Suprapubic skin (tissue), 4 donors: ENCODE data around the gene EDAR. TPM values are rescaled to one million over a fixed set of nuclear protein-coding genes. Genes with fewer than 3 reads are reported as not detected.

Source experiments
- DNase-seq, 2 donors: peaks; one replicate each; pipeline ENCODE4 v3.0.0-alpha.2; 2019; ENCODE audit warnings: low spot score in 2 of 2
- H3K27ac ChIP-seq: fragments of 200-600 bp; sonication (generic); one replicate; pipeline ENCODE4 v1.5.1; 2019
- H3K27me3 ChIP-seq: fragments of 200-600 bp; sonication (generic); one replicate; pipeline ENCODE4 v1.5.1; 2019
- H3K36me3 ChIP-seq: fragments of 200-600 bp; sonication (generic); one replicate; pipeline ENCODE4 v1.5.1; 2019
- H3K4me1 ChIP-seq: fragments of 200-600 bp; sonication (generic); one replicate; pipeline ENCODE4 v1.5.1; 2019
- H3K4me3 ChIP-seq: fragments of 200-600 bp; sonication (generic); one replicate; pipeline ENCODE4 v1.5.1; 2019; ENCODE audit warnings: mild to moderate bottlenecking
- H3K9me3 ChIP-seq: fragments of 200-600 bp; sonication (generic); one replicate; pipeline ENCODE4 v1.5.1; 2019
- EP300 ChIP-seq: sonication (generic); formaldehyde crosslinking; IDR thresholded peaks from one replicate; pipeline ENCODE4 v1.6.1; 2017; ENCODE audit warnings: antibody characterized with exemption
- POLR2A ChIP-seq, 2 donors: fragments of 450-650 bp; IDR thresholded peaks; one replicate each; pipeline ENCODE4 v1.6.1; 2017; ENCODE audit warnings: antibody characterized with exemption in 2 of 2, mild to moderate bottlenecking in 2 of 2, moderate library complexity in 2 of 2
- POLR2AphosphoS5 ChIP-seq, 3 donors: sonication (generic); formaldehyde crosslinking; IDR thresholded peaks; one replicate each; pipeline ENCODE4 v1.6.1; 2017; ENCODE audit warnings: antibody characterized with exemption in 3 of 3
- WGBS: methylation state at CpG from one replicate; pipeline ENCODE4 v1.1.5; 2018; 5-methylcytosine and 5-hydroxymethylcytosine counted together
- total RNA-seq, 4 donors: library from RNA; depleted of rRNA; stranded (reverse); fragments of >200 nt; gene quantifications; one replicate each; pipeline ENCODE4 v1.1.0, GENCODE V29; 2016
- TF ChIP-seq, protein P1 (sequence below), 2 donors: fragments of 200-600 bp in 1 of 2; fragments of 450-650 bp in 1 of 2; sonication (generic) in 1 of 2; IDR thresholded peaks; one replicate each; pipeline ENCODE4 v1.5.1; 2016 to 2019; ENCODE audit warnings: antibody characterized with exemption in 2 of 2, mild to moderate bottlenecking in 1 of 2, moderate library complexity in 1 of 2

The EDAR gene
- total RNA-seq, 4 donors from 2014 or later: 1.5 to 4.3 (median 2.2) TPM

DNA sequence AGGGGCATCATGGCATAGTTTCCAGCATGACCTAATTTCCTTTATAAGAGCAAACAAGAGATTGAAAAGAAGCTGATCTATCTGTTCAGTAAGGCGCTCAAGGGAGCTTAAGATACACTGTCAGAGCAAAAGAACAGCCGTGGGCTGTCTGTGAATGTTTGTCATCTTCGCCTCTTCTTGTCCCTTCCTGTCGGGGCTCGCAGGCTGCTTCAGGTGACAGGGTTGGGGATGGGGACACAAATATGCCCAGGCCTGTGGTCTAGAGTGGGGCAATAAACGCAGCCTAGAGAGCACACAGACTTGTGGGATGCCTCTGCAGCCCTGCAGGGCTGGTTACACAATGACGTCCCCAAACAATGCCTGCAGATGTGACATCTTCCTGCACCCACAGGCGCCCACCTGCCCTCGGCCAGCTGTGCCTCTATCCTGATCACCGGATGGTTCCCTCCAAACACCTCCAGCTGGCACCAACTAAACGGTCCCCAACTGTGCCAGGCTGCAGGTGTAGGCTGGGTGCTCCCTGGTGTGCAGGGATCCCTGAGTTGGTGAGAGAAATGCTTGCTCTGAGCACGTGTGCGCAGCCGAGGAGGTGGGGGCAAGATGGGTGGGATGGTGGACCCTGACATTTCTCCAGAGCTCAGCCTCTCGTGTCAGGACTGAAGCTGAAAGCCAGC, 72.8 kb downstream of the EDAR start:
- 67% methylated on average over 14 of the region's 15 CpGs for WGBS
- TF ChIP-seq, protein P1, sequence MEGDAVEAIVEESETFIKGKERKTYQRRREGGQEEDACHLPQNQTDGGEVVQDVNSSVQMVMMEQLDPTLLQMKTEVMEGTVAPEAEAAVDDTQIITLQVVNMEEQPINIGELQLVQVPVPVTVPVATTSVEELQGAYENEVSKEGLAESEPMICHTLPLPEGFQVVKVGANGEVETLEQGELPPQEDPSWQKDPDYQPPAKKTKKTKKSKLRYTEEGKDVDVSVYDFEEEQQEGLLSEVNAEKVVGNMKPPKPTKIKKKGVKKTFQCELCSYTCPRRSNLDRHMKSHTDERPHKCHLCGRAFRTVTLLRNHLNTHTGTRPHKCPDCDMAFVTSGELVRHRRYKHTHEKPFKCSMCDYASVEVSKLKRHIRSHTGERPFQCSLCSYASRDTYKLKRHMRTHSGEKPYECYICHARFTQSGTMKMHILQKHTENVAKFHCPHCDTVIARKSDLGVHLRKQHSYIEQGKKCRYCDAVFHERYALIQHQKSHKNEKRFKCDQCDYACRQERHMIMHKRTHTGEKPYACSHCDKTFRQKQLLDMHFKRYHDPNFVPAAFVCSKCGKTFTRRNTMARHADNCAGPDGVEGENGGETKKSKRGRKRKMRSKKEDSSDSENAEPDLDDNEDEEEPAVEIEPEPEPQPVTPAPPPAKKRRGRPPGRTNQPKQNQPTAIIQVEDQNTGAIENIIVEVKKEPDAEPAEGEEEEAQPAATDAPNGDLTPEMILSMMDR (IDR thresholded peaks at IDR 0.05): no peak
- TF ChIP-seq EP300 (no peak), POLR2A (IDR thresholded peaks at IDR 0.05) (no peak), POLR2AphosphoS5 (IDR thresholded peaks at IDR 0.05) (no peak)

GRCh38 chr2:108912629-108912902, 76.5 kb downstream of the EDAR start:
- H3K27ac ChIP-seq: no peak overlapping the region
- 73% methylated on average over 5 of the region's 5 CpGs for WGBS
- H3K36me3 ChIP-seq: no peaks in the 10 kb centered on the region
- no peaks in the 10 kb centered on the region for H3K9me3 ChIP-seq
- H3K4me3 ChIP-seq: no peak overlapping the region
- peaks cover 3% of the 10 kb centered on the region for H3K27me3 ChIP-seq
- TF ChIP-seq POLR2AphosphoS5 (IDR thresholded peaks at IDR 0.05) (no peak), POLR2A (IDR thresholded peaks at IDR 0.05) (no peak), EP300 (no peak)
- TF ChIP-seq, protein P1 (IDR thresholded peaks at IDR 0.05): no peak
- H3K4me1 ChIP-seq: no peaks in the 10 kb centered on the region
- DNase-seq: no peak

More for the DNA sequence above, 72.8 kb downstream of the EDAR start:
- DNase-seq: peak in 1 of 2 donors; percentile 45
- Histone ChIP-seq H3K4me1 (no peaks in the 10 kb centered on the region), H3K36me3 (no peaks in the 10 kb centered on the region), H3K9me3 (no peaks in the 10 kb centered on the region), H3K27ac (no peak overlapping the region), H3K27me3 (no peaks in the 10 kb centered on the region), H3K4me3 (no peak overlapping the region)

- peak in 1 of 2 donors; percentile 50 for DNase-seq
- Histone ChIP-seq H3K9me3 (no peaks in the 10 kb centered on the region), H3K4me1 (no peaks in the 10 kb centered on the region), H3K36me3 (no peaks in the 10 kb centered on the region), H3K27ac (no peak overlapping the region), H3K4me3 (no peak overlapping the region), H3K27me3 (peaks cover 3% of the 10 kb centered on the region)
- no peak for TF ChIP-seq POLR2AphosphoS5 (IDR thresholded peaks at IDR 0.05)
- TF ChIP-seq POLR2A (IDR thresholded peaks at IDR 0.05): no peak
- TF ChIP-seq, protein P1 (IDR thresholded peaks at IDR 0.05): no peak
- TF ChIP-seq EP300: no peak
- WGBS: 71% methylated on average over 19 of the region's 21 CpGs
These were observed 77.0 kb downstream of the EDAR start for GRCh38 chr2:108911807-108912628.

DNA sequence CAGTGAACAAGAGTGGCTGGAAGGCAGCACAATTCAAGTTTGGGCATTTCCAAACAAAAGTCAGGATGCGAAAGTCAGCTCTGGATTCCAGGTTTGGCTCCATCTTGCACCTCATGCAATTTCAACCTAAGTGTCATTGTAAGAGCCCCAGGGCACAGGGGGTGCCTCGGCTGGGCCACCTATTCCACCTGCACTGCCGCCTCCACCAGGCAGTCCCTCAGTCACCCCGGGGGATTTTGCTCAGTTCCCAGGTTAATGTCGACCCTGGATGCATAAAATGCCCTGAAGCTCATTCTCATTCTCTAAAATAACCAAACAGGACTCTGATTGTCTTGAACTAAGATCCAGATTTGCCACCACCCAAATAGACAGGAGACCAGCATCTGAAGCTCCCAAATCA, 77.6 kb downstream of the EDAR start:
- 51% methylated on average over 5 of the region's 5 CpGs for WGBS

More for the DNA sequence above, 77.6 kb downstream of the EDAR start:
- H3K4me1 ChIP-seq: no peaks in the 10 kb centered on the region
- TF ChIP-seq POLR2A (IDR thresholded peaks at IDR 0.05) (no peak), POLR2AphosphoS5 (IDR thresholded peaks at IDR 0.05) (no peak), EP300 (no peak)
- TF ChIP-seq, protein P1 (IDR thresholded peaks at IDR 0.05): no peak
- no peaks in the 10 kb centered on the region for H3K36me3 ChIP-seq
- H3K9me3 ChIP-seq: no peaks in the 10 kb centered on the region
- no peak overlapping the region for H3K27ac ChIP-seq
- DNase-seq: peak in 1 of 2 donors; percentile 43
- peaks cover 3% of the 10 kb centered on the region for H3K27me3 ChIP-seq
- H3K4me3 ChIP-seq: no peak overlapping the region
